GM21576 (cell line): Measurements from ENCODE around the gene AIFM2.

Source experiments
- ATAC-seq: cut with Tn5 transposase; IDR thresholded peaks from one replicate; pipeline ENCODE4 v1.9.1; 2021; ENCODE audit warnings: mild to moderate bottlenecking, moderate library complexity; ENCODE audit not compliant: unreplicated experiment

AIFM2 gene

DNA sequence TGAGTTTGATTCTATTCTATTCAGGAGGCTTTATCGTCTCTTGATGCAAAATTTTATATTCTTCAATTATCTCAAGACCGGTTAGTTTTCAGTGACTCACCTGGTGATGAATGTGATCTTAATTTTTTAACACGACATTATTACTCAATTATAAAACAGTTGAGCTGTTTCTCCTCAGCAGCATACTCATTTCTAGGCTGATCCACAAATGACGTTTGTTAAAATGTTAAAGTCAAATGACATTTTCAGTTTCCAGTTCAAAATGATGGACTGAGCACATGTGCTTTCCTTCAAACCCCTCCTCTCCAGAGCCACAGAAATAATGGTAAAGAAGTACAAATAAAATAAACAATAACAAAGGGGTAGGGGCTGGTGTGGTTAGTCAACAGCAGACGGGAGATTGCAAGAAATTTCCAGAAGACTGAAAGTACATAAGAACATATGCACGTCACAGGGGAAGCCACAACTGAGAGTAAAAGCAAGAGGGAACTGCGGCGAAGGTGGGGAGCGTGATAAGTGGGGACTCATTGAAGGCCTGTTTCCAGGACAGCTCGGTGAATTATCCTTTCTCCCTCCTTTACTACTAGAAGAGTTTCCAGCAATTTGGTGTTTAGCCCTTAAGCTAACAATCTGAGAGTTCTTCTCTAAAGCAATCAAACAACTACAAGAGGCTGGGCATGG, 69.1 kb downstream of the AIFM2 start:
- ATAC-seq: no peak
